ENCODE results near the gene CLEC2D. TPM values are rescaled to one million over a fixed set of nuclear protein-coding genes. Genes with fewer than 3 reads are reported as not detected.

Gene CLEC2D
- total RNA-seq, 2 experiments from 2014 or later, result 56.9 to 146 TPM

GRCh38 chr12:9732921-9733461, 63.5 kb downstream of the CLEC2D start, which contains the start of gene CLECL1:
CLECL1 (minus strand) TSS chr12:9733097.
- TF ChIP-seq, protein P1, sequence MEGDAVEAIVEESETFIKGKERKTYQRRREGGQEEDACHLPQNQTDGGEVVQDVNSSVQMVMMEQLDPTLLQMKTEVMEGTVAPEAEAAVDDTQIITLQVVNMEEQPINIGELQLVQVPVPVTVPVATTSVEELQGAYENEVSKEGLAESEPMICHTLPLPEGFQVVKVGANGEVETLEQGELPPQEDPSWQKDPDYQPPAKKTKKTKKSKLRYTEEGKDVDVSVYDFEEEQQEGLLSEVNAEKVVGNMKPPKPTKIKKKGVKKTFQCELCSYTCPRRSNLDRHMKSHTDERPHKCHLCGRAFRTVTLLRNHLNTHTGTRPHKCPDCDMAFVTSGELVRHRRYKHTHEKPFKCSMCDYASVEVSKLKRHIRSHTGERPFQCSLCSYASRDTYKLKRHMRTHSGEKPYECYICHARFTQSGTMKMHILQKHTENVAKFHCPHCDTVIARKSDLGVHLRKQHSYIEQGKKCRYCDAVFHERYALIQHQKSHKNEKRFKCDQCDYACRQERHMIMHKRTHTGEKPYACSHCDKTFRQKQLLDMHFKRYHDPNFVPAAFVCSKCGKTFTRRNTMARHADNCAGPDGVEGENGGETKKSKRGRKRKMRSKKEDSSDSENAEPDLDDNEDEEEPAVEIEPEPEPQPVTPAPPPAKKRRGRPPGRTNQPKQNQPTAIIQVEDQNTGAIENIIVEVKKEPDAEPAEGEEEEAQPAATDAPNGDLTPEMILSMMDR (conservative IDR thresholded peaks at IDR 0.05; ENCODE audit: low read length), result no peak
- no peak for TF ChIP-seq EZH2phosphoT487 (IDR thresholded peaks at IDR 0.05; ENCODE audit: borderline replicate concordance, low read depth, low read length)
- peak within 1 kb of the TSS; percentile 99 for H3K27ac ChIP-seq (ENCODE audit: low read depth, low read length, poor library complexity, severe bottlenecking)
- intact Hi-C loops (cut with micrococcal nuclease; ENCODE audit: unreplicated experiment), result loop anchor here (1.0 to 10.0 kb wide), 2 partner anchors 8 to 1038 kb away; partner anchors contain the start of gene RIMKLB
- no TSS peak for BruUV-seq (replicated peaks)
- no peaks in the 10 kb centered on the region for H3K9me2 ChIP-seq (ENCODE audit: insufficient read depth, low read length)
- ChIA-PET CTCF (ENCODE audit: unreplicated experiment) (interaction anchor here (0.8 kb wide), 1 partner anchor 15 kb away, joined by 3 read pairs; no protein-coding TSS in a partner anchor), POLR2A (interaction anchor here (0.7 to 5.5 kb wide), 15 partner anchors 8 to 1904 kb away, joined by 3 to 98 read pairs (median 7); partner anchors contain the start of genes CD69 and CLEC2D)
- H4K20me1 ChIP-seq (ENCODE audit: insufficient read depth, low read length), result no peaks in the 10 kb centered on the region
- H3K4me1 ChIP-seq (ENCODE audit: insufficient read depth, low read length, poor library complexity, severe bottlenecking), result peaks cover 77% of the 10 kb centered on the region
- H2AFZ ChIP-seq (ENCODE audit: low read length), result peak within 1 kb of the TSS; percentile 16; the same call in 1 of the 2 replicates
- peaks cover 7% of the 10 kb centered on the region; the same call in 1 of the 2 replicates for H3K9me3 ChIP-seq (ENCODE audit: low read length)
- H3K4me3 ChIP-seq (ENCODE audit: low read depth, low read length, poor library complexity, severe bottlenecking), result peak within 1 kb of the TSS; percentile 78
- peak; percentile 66 for DNase-seq (ENCODE audit: low spot score)
- peaks cover 63% of the 10 kb centered on the region for H3K79me2 ChIP-seq (ENCODE audit: insufficient read depth, low read depth, low read length)
- H3K4me2 ChIP-seq (ENCODE audit: low read length), result peak within 1 kb of the TSS; percentile 80
- H3K36me3 ChIP-seq (ENCODE audit: insufficient read depth, low read length), result peaks cover 14% of the 10 kb centered on the region

DNA sequence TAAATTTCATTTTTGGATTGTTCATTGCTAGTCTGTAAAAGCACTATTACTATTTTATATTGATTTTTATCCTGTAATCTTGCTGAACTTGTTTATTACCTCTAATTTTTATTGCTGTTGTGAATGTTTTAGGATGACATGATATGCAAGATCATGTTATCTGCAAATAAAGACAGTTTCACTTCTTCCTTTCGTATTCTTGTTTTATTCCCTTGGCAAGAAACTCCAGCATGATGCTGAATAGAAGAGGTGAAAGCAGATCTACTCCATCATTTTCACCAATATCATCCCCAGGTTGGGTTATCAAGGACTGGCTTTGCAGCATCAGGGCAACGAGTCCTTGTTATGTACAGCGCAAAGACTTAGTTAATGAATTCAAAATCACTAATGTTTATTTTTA, 66.1 kb downstream of the CLEC2D start:
- H3K4me1 ChIP-seq (ENCODE audit: insufficient read depth, low read length, poor library complexity, severe bottlenecking), result peaks cover 68% of the 10 kb centered on the region
- CTCF ChIA-PET (ENCODE audit: unreplicated experiment), result no interaction called here
- peaks cover 7% of the 10 kb centered on the region; the same call in 1 of the 2 replicates for H3K9me3 ChIP-seq (ENCODE audit: low read length)
- no TSS peak for BruUV-seq (replicated peaks)
- no peaks in the 10 kb centered on the region for H4K20me1 ChIP-seq (ENCODE audit: insufficient read depth, low read length)
- H3K9me2 ChIP-seq (ENCODE audit: insufficient read depth, low read length), result no peaks in the 10 kb centered on the region
- DNase-seq (ENCODE audit: low spot score), result no peak
- no peak overlapping the region for H3K4me3 ChIP-seq (ENCODE audit: low read depth, low read length, poor library complexity, severe bottlenecking)
- peak overlapping the region; percentile 46 for H3K27ac ChIP-seq (ENCODE audit: low read depth, low read length, poor library complexity, severe bottlenecking)
- peaks cover 7% of the 10 kb centered on the region; the same call in 1 of the 2 replicates for H3K36me3 ChIP-seq (ENCODE audit: insufficient read depth, low read length)
- peak overlapping the region; percentile 12 for H3K4me2 ChIP-seq (ENCODE audit: low read length)
- TF ChIP-seq, protein P1 (conservative IDR thresholded peaks at IDR 0.05; ENCODE audit: low read length), result no peak
- no peak for TF ChIP-seq EZH2phosphoT487 (IDR thresholded peaks at IDR 0.05; ENCODE audit: borderline replicate concordance, low read depth, low read length)
- intact Hi-C loops (cut with micrococcal nuclease; ENCODE audit: unreplicated experiment), result loop anchor here (10.0 kb wide), 1 partner anchor 1041 kb away; the partner anchor contains the start of gene RIMKLB
- no peak overlapping the region for H2AFZ ChIP-seq (ENCODE audit: low read length)
- POLR2A ChIA-PET, result interaction anchor here (0.7 to 2.8 kb wide), 4 partner anchors 13 to 66 kb away, joined by 3 to 16 read pairs (median 4); partner anchors contain the start of gene CLEC2D
- H3K79me2 ChIP-seq (ENCODE audit: insufficient read depth, low read depth, low read length), result peaks cover 37% of the 10 kb centered on the region

Measured in OCI-LY7 (cell line).